ENCODE data around the gene EIF4EBP3. TPM values are rescaled to one million over a fixed set of nuclear protein-coding genes. Genes with fewer than 3 reads are reported as not detected.
A peak's percentile ranks its signal among the peaks of the same experiment; 100 is the strongest.

EIF4EBP3 gene
- total RNA-seq, result 11.3 TPM

GRCh38 chr5:140547508-140548299 is at the start of gene EIF4EBP3:
Gene EIF4EBP3 (plus strand): TSS chr5:140547662. CDS start chr5:140547738, 76 bp downstream.
- peak; percentile 84 for ATAC-seq
- DNase-seq (ENCODE audit: low spot score), result peak; percentile 99

GRCh38 chr5:140497897-140498296 is 49.6 kb upstream of the EIF4EBP3 start:
- DNase-seq (ENCODE audit: low spot score) (peak; percentile 73), ATAC-seq (peak; percentile 98)

GRCh38 chr5:140498591-140498990 is 48.9 kb upstream of the EIF4EBP3 start:
- ATAC-seq, result no peak

GRCh38 chr5:140502834-140503233 is 44.6 kb upstream of the EIF4EBP3 start:
- DNase-seq (ENCODE audit: low spot score) (no peak), ATAC-seq (no peak)

More at GRCh38 chr5:140498591-140498990, 48.9 kb upstream of the EIF4EBP3 start:
- no peak for DNase-seq (ENCODE audit: low spot score)

- ATAC-seq (peak; percentile 17), DNase-seq (ENCODE audit: low spot score) (no peak)
Measured at GRCh38 chr5:140509898-140510297, 37.6 kb upstream of the EIF4EBP3 start.

GRCh38 chr5:140513124-140513523 is 34.3 kb upstream of the EIF4EBP3 start:
- DNase-seq (ENCODE audit: low spot score) (no peak), ATAC-seq (peak; percentile 55)

- ATAC-seq, result no peak
Measured at GRCh38 chr5:140524003-140524402, 23.5 kb upstream of the EIF4EBP3 start.

GRCh38 chr5:140540227-140540626 is 7.2 kb upstream of the EIF4EBP3 start:
- no peak for ATAC-seq

More at GRCh38 chr5:140524003-140524402, 23.5 kb upstream of the EIF4EBP3 start:
- no peak for DNase-seq (ENCODE audit: low spot score)

GRCh38 chr5:140542972-140543371 is 4.5 kb upstream of the EIF4EBP3 start:
- no peak for ATAC-seq
- DNase-seq (ENCODE audit: low spot score), result no peak

More at GRCh38 chr5:140540227-140540626, 7.2 kb upstream of the EIF4EBP3 start:
- DNase-seq (ENCODE audit: low spot score), result no peak

- no peak for ATAC-seq
- DNase-seq (ENCODE audit: low spot score), result no peak
Measured at GRCh38 chr5:140544986-140545385, 2.5 kb upstream of the EIF4EBP3 start.

GRCh38 chr5:140545606-140546005 is 1.9 kb upstream of the EIF4EBP3 start:
- DNase-seq (ENCODE audit: low spot score) (no peak), ATAC-seq (no peak)

GRCh38 chr5:140546851-140547507 is 483 bp upstream of the EIF4EBP3 start:
- ATAC-seq (peak; percentile 42), DNase-seq (ENCODE audit: low spot score) (peak; percentile 66)

GRCh38 chr5:140548300-140548688 is 832 bp downstream of the EIF4EBP3 start:
- no peak for DNase-seq (ENCODE audit: low spot score)

GRCh38 chr5:140548791-140549190 is 1.3 kb downstream of the EIF4EBP3 start:
- ATAC-seq (no peak), DNase-seq (ENCODE audit: low spot score) (peak; percentile 43)

More at GRCh38 chr5:140548300-140548688, 832 bp downstream of the EIF4EBP3 start:
- no peak for ATAC-seq

- ATAC-seq (no peak), DNase-seq (ENCODE audit: low spot score) (peak; percentile 60)
Measured at GRCh38 chr5:140549237-140550144, 2.0 kb downstream of the EIF4EBP3 start.

- ATAC-seq, result no peak
- no peak for DNase-seq (ENCODE audit: low spot score)
Measured at GRCh38 chr5:140550147-140551079, 3.0 kb downstream of the EIF4EBP3 start.

GRCh38 chr5:140551872-140552271 is 4.4 kb downstream of the EIF4EBP3 start:
- ATAC-seq, result no peak
- DNase-seq (ENCODE audit: low spot score), result no peak

GRCh38 chr5:140553657-140554056 is 6.2 kb downstream of the EIF4EBP3 start:
- DNase-seq (ENCODE audit: low spot score) (no peak), ATAC-seq (no peak)

GRCh38 chr5:140554454-140554853 is 7.0 kb downstream of the EIF4EBP3 start:
- no peak for DNase-seq (ENCODE audit: low spot score)

More at GRCh38 chr5:140554454-140554853, 7.0 kb downstream of the EIF4EBP3 start:
- ATAC-seq, result no peak
